Activated B cell treated with CpG ODN at 0.5 μM for 24 hours (primary cell): ENCODE data around the gene NCS1. TPM values are rescaled to one million over a fixed set of nuclear protein-coding genes. Genes with fewer than 3 reads are reported as not detected.

Source experiments
- ATAC-seq: fragments of 200-7000 bp; cut with Tn5 transposase; one replicate; pipeline ENCODE4 v1.10.0; 2021; ENCODE audit warnings: low read depth, mild to moderate bottlenecking, moderate library complexity
- CTCF ChIA-PET: fragments of 350-600 bp; sonication (Branson Sonifier 250); formaldehyde crosslinking; loops from one replicate; lab custom pipeline; 2021; ENCODE audit warnings: antibody characterized with exemption; lab: Charles Lee
- POLR2A ChIA-PET: fragments of 350-600 bp; sonication (Branson Sonifier 250); formaldehyde crosslinking; loops from one replicate; lab custom pipeline; 2021; ENCODE audit warnings: antibody characterized with exemption; lab: Charles Lee
- DNase-seq: peaks from one replicate; pipeline ENCODE4 v3.0.0; 2022
- H3K27ac Mint-ChIP-seq: one replicate; pipeline ENCODE4 v1.8.0; 2020; ENCODE audit warnings: mixed read lengths
- H3K27me3 Mint-ChIP-seq: one replicate; pipeline ENCODE4 v1.8.0; 2021; ENCODE audit warnings: mixed read lengths
- H3K36me3 Mint-ChIP-seq: one replicate; pipeline ENCODE4 v1.8.0; 2021; ENCODE audit warnings: low read depth, mixed read lengths
- H3K4me1 Mint-ChIP-seq: one replicate; pipeline ENCODE4 v1.8.0; 2021; ENCODE audit warnings: mixed read lengths
- H3K4me3 Mint-ChIP-seq: one replicate; pipeline ENCODE4 v1.8.0; 2020; ENCODE audit warnings: mild to moderate bottlenecking, mixed read lengths
- H3K9me3 Mint-ChIP-seq: one replicate; pipeline ENCODE4 v1.8.0; 2020; ENCODE audit warnings: mixed read lengths
- CTCF ChIP-seq: fragments of 200-600 bp; IDR thresholded peaks from one replicate; pipeline ENCODE4 v1.8.0; 2022; ENCODE audit warnings: antibody characterized with exemption, mild to moderate bottlenecking
- intact Hi-C: fragments of 100-400 bp; cut with micrococcal nuclease; formaldehyde crosslinking; loops from one replicate; pipeline ENCODE4 v1.15.1; 2024
- total RNA-seq: library from RNA; stranded (reverse); gene quantifications from 2 replicates; pipeline ENCODE4 v1.2.3, GENCODE V29; 2022

The NCS1 gene
- total RNA-seq, 1 donor from 2014 or later, result 0.24 TPM

GRCh38 chr9:130239363-130239695 lies 67.1 kb downstream of the NCS1 start:
- CTCF ChIA-PET, result interaction anchor here (10.6 kb wide), 1 partner anchor 132 kb away, joined by 108 read pairs; no protein-coding TSS in a partner anchor
- intact Hi-C loops, result loop anchor here (1.0 to 5.0 kb wide), 3 partner anchors 337 to 437 kb away; partner anchors contain the start of gene TOR1B
- DNase-seq, result no peak
- ATAC-seq, result peak; percentile 6
- H3K4me1 Mint-ChIP-seq, result peaks cover 36% of the 10 kb centered on the region
- no peak overlapping the region for H3K27ac Mint-ChIP-seq
- H3K27me3 Mint-ChIP-seq, result peaks cover 3% of the 10 kb centered on the region
- H3K9me3 Mint-ChIP-seq, result no peaks in the 10 kb centered on the region
- no peak overlapping the region for H3K4me3 Mint-ChIP-seq
- no peaks in the 10 kb centered on the region for H3K36me3 Mint-ChIP-seq
- POLR2A ChIA-PET, result interaction anchor here (0.6 to 2.3 kb wide), 6 partner anchors 65 to 1099 kb away, joined by 3 to 23 read pairs (median 6); no protein-coding TSS in a partner anchor
- no peak for TF ChIP-seq CTCF

GRCh38 chr9:130239741-130240241 lies 67.6 kb downstream of the NCS1 start:
- peak; percentile 60 for DNase-seq
- peak; percentile 88 for ATAC-seq
- POLR2A ChIA-PET, result interaction anchor here (0.6 to 2.3 kb wide), 11 partner anchors 10 to 1208 kb away, joined by 3 to 23 read pairs (median 3); partner anchors contain the start of genes FNBP1 and NTMT1
- H3K4me3 Mint-ChIP-seq, result peak overlapping the region; percentile 80
- no peaks in the 10 kb centered on the region for H3K9me3 Mint-ChIP-seq
- intact Hi-C loops, result loop anchor here (1.0 to 10.0 kb wide), 11 partner anchors 103 to 1095 kb away; partner anchors contain the start of genes C9orf78, GPR107, TOR1B and USP20
- peaks cover 36% of the 10 kb centered on the region for H3K4me1 Mint-ChIP-seq
- CTCF ChIA-PET, result interaction anchor here (0.9 to 10.6 kb wide), 2 partner anchors 111 to 133 kb away, joined by 3 to 108 read pairs; no protein-coding TSS in a partner anchor
- H3K36me3 Mint-ChIP-seq, result no peaks in the 10 kb centered on the region
- H3K27ac Mint-ChIP-seq, result peak overlapping the region; percentile 92
- peaks cover 3% of the 10 kb centered on the region for H3K27me3 Mint-ChIP-seq
- no peak for TF ChIP-seq CTCF

DNA sequence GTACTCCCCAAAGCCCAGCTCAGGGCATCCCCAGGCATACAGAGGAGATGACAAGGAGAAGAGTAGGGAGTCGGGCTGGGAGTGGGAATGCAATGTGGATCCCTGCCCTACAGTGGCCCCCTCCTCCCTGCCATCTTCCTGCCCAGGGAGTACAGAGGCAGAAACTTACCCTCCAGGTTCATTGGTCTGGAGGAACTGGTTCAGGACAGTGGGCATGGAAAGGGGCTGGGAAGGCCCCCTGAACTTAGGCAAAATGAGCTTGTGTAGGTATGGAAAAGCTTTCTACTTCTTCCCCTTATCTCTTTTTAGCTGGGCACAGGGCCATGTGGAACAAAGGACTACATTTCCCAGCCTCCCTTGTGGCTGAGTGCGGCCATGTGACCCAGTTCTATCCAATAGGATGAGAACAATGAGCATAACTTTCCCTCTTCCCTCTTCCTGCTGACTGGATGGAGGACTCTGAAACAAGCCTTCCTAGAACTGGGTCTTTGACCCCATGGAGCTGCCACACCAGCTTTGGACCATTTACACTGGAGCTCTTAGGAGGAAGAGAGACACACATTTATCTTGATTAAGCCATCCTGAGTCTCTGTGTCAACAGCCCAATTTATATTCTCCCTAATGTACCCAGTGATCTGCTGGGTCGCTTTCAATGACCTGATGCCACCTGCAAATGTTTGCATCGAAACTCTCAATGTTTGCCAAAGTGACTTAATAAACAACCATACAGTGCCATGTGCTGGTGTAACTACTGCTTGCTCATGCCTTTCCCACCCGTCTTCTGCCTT lies 68.4 kb downstream of the NCS1 start:
- peak overlapping the region; percentile 80 for H3K4me3 Mint-ChIP-seq
- no peak for TF ChIP-seq CTCF
- peak overlapping the region; percentile 92 for H3K27ac Mint-ChIP-seq
- CTCF ChIA-PET, result interaction anchor here (0.9 to 10.6 kb wide), 2 partner anchors 111 to 134 kb away, joined by 3 to 108 read pairs; no protein-coding TSS in a partner anchor
- DNase-seq, result no peak
- peaks cover 6% of the 10 kb centered on the region for H3K27me3 Mint-ChIP-seq
- peaks cover 36% of the 10 kb centered on the region for H3K4me1 Mint-ChIP-seq
- no peaks in the 10 kb centered on the region for H3K36me3 Mint-ChIP-seq
- POLR2A ChIA-PET, result interaction anchor here (0.6 to 2.3 kb wide), 9 partner anchors 9 to 1208 kb away, joined by 3 to 23 read pairs (median 3); partner anchors contain the start of genes FNBP1 and NTMT1
- no peak for ATAC-seq
- no peaks in the 10 kb centered on the region for H3K9me3 Mint-ChIP-seq
- intact Hi-C loops, result loop anchor here (1.0 to 10.0 kb wide), 8 partner anchors 102 to 1096 kb away; partner anchors contain the start of genes C9orf78, GPR107 and USP20

DNA sequence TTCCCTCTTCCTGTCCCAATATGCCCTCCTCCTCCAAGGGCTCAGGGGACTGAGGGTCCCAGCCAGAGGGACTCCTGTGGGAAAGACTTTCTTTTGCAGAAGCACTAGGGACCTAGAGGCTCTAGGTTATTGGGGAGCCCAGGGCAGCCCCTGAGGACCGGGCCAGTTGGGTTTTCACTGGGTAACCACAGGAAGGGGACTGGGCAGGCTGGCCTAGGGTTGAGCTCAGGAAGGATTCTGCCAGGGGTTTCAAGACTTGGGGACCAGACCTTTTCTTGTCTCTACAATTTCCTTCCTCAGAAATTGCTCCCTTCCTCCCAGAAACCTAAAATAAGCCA lies 69.0 kb downstream of the NCS1 start:
- ChIA-PET POLR2A (interaction anchor here (2.1 to 2.3 kb wide), 2 partner anchors 112 to 133 kb away, joined by 8 to 23 read pairs; no protein-coding TSS in a partner anchor), CTCF (interaction anchor here (10.6 kb wide), 1 partner anchor 134 kb away, joined by 108 read pairs; no protein-coding TSS in a partner anchor)
- no peak overlapping the region for H3K4me3 Mint-ChIP-seq
- no peaks in the 10 kb centered on the region for H3K9me3 Mint-ChIP-seq
- ATAC-seq, result no peak
- no peak for TF ChIP-seq CTCF
- intact Hi-C loops, result loop anchor here (5.0 to 10.0 kb wide), 6 partner anchors 101 to 1096 kb away; partner anchors contain the start of gene GPR107
- H3K27me3 Mint-ChIP-seq, result peaks cover 3% of the 10 kb centered on the region
- peaks cover 32% of the 10 kb centered on the region for H3K4me1 Mint-ChIP-seq
- DNase-seq, result no peak
- H3K36me3 Mint-ChIP-seq, result no peaks in the 10 kb centered on the region
- H3K27ac Mint-ChIP-seq, result no peak overlapping the region
